HCT116 (cell line): ENCODE results near the gene ABHD10. TPM values are rescaled to one million over a fixed set of nuclear protein-coding genes. Genes with fewer than 3 reads are reported as not detected.
A peak's percentile ranks its signal among the peaks of the same experiment; 100 is the strongest.

Experiments used
- ATAC-seq: fragments of 200-7000 bp; cut with Tn5 transposase; 2 replicates; pipeline ENCODE4 v1.9.1; 2020; ENCODE audit warnings: mild to moderate bottlenecking, moderate library complexity
- BruUV-seq: library from RNA; stranded (reverse); fragments of 400-500 nt; replicated peaks from 2 replicates; lab custom pipeline; 2021; lab: Mats Ljungman, UMichigan
- CTCF ChIA-PET: fragments of 300-600 bp; sonication (Branson Sonifier 250); formaldehyde crosslinking; loops from one replicate; lab custom pipeline; 2021; ENCODE audit warnings: antibody characterized with exemption; lab: Charles Lee
- POLR2A ChIA-PET: fragments of 300-600, 350-600 bp; sonication (Branson Sonifier 250); formaldehyde crosslinking; loops from one replicate; lab custom pipeline; 2021; ENCODE audit warnings: antibody characterized with exemption; lab: Charles Lee
- RAD21 ChIA-PET, 2 experiments: fragments of 300-600 bp; sonication (Branson Sonifier 250); formaldehyde crosslinking; loops; one replicate each; lab custom pipeline; 2023; ENCODE audit warnings: low total read pairs in 2 of 2; ENCODE audit not compliant: uncharacterized antibody in 2 of 2, unreplicated experiment in 2 of 2, low non-redundant PET in 1 of 2; lab: Charles Lee
- DNase-seq: peaks from one replicate; pipeline ENCODE4 v3.0.0-alpha.2; 2010; ENCODE audit warnings: low read depth, low spot score
- H2AFZ ChIP-seq: fragments of 200-600 bp; shearing (Covaris generic), sonication (generic); 2 replicates; pipeline ENCODE4 v1.6.1; 2017; ENCODE audit warnings: low read depth, mixed run types, mixed read lengths, antibody characterized with exemption, low read length; ENCODE audit not compliant: poor library complexity, severe bottlenecking
- H3K27ac ChIP-seq: 2 replicates; pipeline ENCODE4 v1.5.1; 2012; ENCODE audit warnings: low read depth, low read length
- H3K27me3 ChIP-seq: fragments of 200-600 bp; sonication (generic); 2 replicates; pipeline ENCODE4 v1.6.1; 2016; ENCODE audit warnings: mixed run types, low read length, mixed read lengths; ENCODE audit not compliant: insufficient read depth
- H3K36me3 ChIP-seq, 2 experiments: fragments of 200-500 bp in 1 of 2; fragments of 200-600 bp in 1 of 2; sonication (Bioruptor generic) in 1 of 2; sonication (generic) in 1 of 2; 2 replicates each; pipeline versions ENCODE4 v1.5.1 to v1.6.1; 2014 to 2016; ENCODE audit warnings: low read length in 2 of 2, inconsistent platforms in 1 of 2, mixed read lengths in 1 of 2, mixed run types in 1 of 2; ENCODE audit not compliant: insufficient read depth in 2 of 2, control insufficient read depth in 1 of 2
- H3K4me1 ChIP-seq, 2 experiments: fragments of 200-600 bp in 1 of 2; sonication (generic) in 1 of 2; 2 replicates each; pipeline versions ENCODE4 v1.5.1 to v1.6.1; 2012 to 2017; ENCODE audit warnings: low read length in 2 of 2, inconsistent platforms in 1 of 2, mild to moderate bottlenecking in 1 of 2, mixed read lengths in 1 of 2, mixed run types in 1 of 2, moderate library complexity in 1 of 2; ENCODE audit not compliant: insufficient read depth in 2 of 2, control insufficient read depth in 1 of 2
- H3K4me2 ChIP-seq: fragments of 200-600 bp; sonication (generic); 2 replicates; pipeline ENCODE4 v1.6.1; 2017; ENCODE audit warnings: mixed run types, low read length, mixed read lengths
- H3K4me3 ChIP-seq, 2 experiments: fragments of 200-600 bp in 1 of 2; sonication (generic) in 1 of 2; replicated peaks in 1 of 2; 2 replicates each; pipeline ENCODE4 v1.5.1; 2011 to 2016; ENCODE audit warnings: low read length in 2 of 2, control low read depth in 1 of 2, low read depth in 1 of 2, mild to moderate bottlenecking in 1 of 2, mixed read lengths in 1 of 2, mixed run types in 1 of 2
- H3K79me2 ChIP-seq: fragments of 200-600 bp; sonication (generic); 2 replicates; pipeline ENCODE4 v1.6.1; 2017; ENCODE audit warnings: mild to moderate bottlenecking, mixed run types, low read length, moderate library complexity, mixed read lengths; ENCODE audit not compliant: insufficient read depth
- H3K9ac ChIP-seq: fragments of 200-600 bp; sonication (generic); 2 replicates; pipeline ENCODE4 v1.6.1; 2016; ENCODE audit warnings: low read length, mixed read lengths
- H3K9me2 ChIP-seq: fragments of 200-600 bp; sonication (generic), shearing (Covaris generic); 2 replicates; pipeline ENCODE4 v1.6.1; 2017; ENCODE audit warnings: mixed run types, mild to moderate bottlenecking, moderate library complexity; ENCODE audit not compliant: insufficient read depth
- H3K9me3 ChIP-seq, 2 experiments: fragments of 200-500 bp in 1 of 2; fragments of 200-600 bp in 1 of 2; sonication (Bioruptor generic) in 1 of 2; sonication (generic) in 1 of 2; 2 replicates each; pipeline ENCODE4 v1.6.1; 2014 to 2017; ENCODE audit warnings: low read length in 2 of 2, mixed read lengths in 2 of 2, inconsistent platforms in 1 of 2, low read depth in 1 of 2, mild to moderate bottlenecking in 1 of 2, mixed run types in 1 of 2, moderate library complexity in 1 of 2; ENCODE audit not compliant: control insufficient read depth in 1 of 2, insufficient read depth in 1 of 2
- H4K20me1 ChIP-seq: fragments of 200-600 bp; sonication (generic), shearing (Covaris generic); 2 replicates; pipeline ENCODE4 v1.6.1; 2017; ENCODE audit warnings: mixed run types, mild to moderate bottlenecking, moderate library complexity; ENCODE audit not compliant: insufficient read depth
- CBX3 ChIP-seq: IDR thresholded peaks from 2 replicates; pipeline ENCODE4 v1.6.1; 2012; ENCODE audit warnings: low read depth
- CEBPB ChIP-seq: IDR thresholded peaks from 2 replicates; pipeline ENCODE4 v1.6.1; 2012; ENCODE audit warnings: low read depth
- EGR1 ChIP-seq: IDR thresholded peaks from 2 replicates; pipeline ENCODE4 v1.6.1; 2012; ENCODE audit warnings: low read depth
- ELF1 ChIP-seq: IDR thresholded peaks from 2 replicates; pipeline ENCODE4 v1.6.1; 2012; ENCODE audit warnings: low read depth, borderline replicate concordance
- EZH2 ChIP-seq: fragments of 200-600 bp; sonication (generic); IDR thresholded peaks from 2 replicates; pipeline ENCODE4 v1.6.1; 2017; ENCODE audit warnings: antibody characterized with exemption, mixed run types
- EZH2phosphoT487 ChIP-seq: fragments of 200-600 bp; IDR thresholded peaks from 2 replicates; pipeline ENCODE4 v1.6.1; 2018; ENCODE audit warnings: antibody characterized with exemption, borderline replicate concordance
- JUND ChIP-seq: IDR thresholded peaks from 2 replicates; pipeline ENCODE4 v1.6.1; 2012
- POLR2A ChIP-seq: IDR thresholded peaks from 2 replicates; pipeline ENCODE4 v1.7.0; 2011; ENCODE audit warnings: borderline replicate concordance; ENCODE audit not compliant: insufficient read depth, insufficient read length; ENCODE audit errors: extremely low read depth
- RAD21 ChIP-seq: IDR thresholded peaks from 2 replicates; pipeline ENCODE4 v1.6.1; 2012; ENCODE audit warnings: low read depth, mild to moderate bottlenecking
- REST ChIP-seq: IDR thresholded peaks from 2 replicates; pipeline ENCODE4 v1.6.1; 2012; ENCODE audit warnings: low read depth
- SIN3A ChIP-seq: IDR thresholded peaks from 2 replicates; pipeline ENCODE4 v1.6.1; 2012; ENCODE audit warnings: low read depth
- SP1 ChIP-seq: IDR thresholded peaks from 2 replicates; pipeline ENCODE4 v1.6.1; 2012; ENCODE audit warnings: low read depth
- TCF7L2 ChIP-seq: IDR thresholded peaks from 2 replicates; pipeline ENCODE4 v1.7.0; 2011; ENCODE audit warnings: borderline replicate concordance, inconsistent platforms; ENCODE audit not compliant: insufficient read depth, insufficient read length; ENCODE audit errors: extremely low read depth
- YY1 ChIP-seq: IDR thresholded peaks from 2 replicates; pipeline ENCODE4 v1.6.1; 2011; ENCODE audit warnings: low read length, low read depth, moderate library complexity, mild to moderate bottlenecking; ENCODE audit not compliant: insufficient replicate concordance; ENCODE audit errors: extremely low read depth
- ZNF274 ChIP-seq: fragments of 200-500 bp; sonication (Bioruptor generic); IDR thresholded peaks from 2 replicates; pipeline ENCODE4 v1.6.1; 2014; ENCODE audit warnings: mild to moderate bottlenecking, low read depth, low read length, inconsistent platforms
- intact Hi-C: fragments of 100-400 bp; cut with micrococcal nuclease; formaldehyde crosslinking; loops from 2 replicates; pipeline ENCODE4 v1.10.0; 2022
- total RNA-seq: library from RNA; stranded (reverse); gene quantifications from one replicate; pipeline ENCODE4 v1.2.1, GENCODE V29; 2021; ENCODE audit not compliant: unreplicated experiment
- TF ChIP-seq, protein P1 (sequence below): IDR thresholded peaks from 2 replicates; pipeline ENCODE4 v1.6.1; 2012
- TF ChIP-seq, protein P2 (sequence below), 3 experiments: fragments of 200-600 bp in 1 of 3; sonication (generic) in 1 of 3; IDR thresholded peaks in 2 of 3; conservative IDR thresholded peaks in 1 of 3; 2 replicates each; pipeline ENCODE4 v1.5.1; 2012 to 2017; ENCODE audit warnings: low read depth in 2 of 3, low read length in 2 of 3, antibody characterized with exemption in 1 of 3, borderline replicate concordance in 1 of 3, control low read depth in 1 of 3, mild to moderate bottlenecking in 1 of 3, mixed read lengths in 1 of 3, mixed run types in 1 of 3, moderate library complexity in 1 of 3; ENCODE audit not compliant: insufficient read depth in 1 of 3

The ABHD10 gene
- total RNA-seq, 1 experiment from 2014 or later, result 295 TPM

GRCh38 chr3:111963424-111963823 is 15.4 kb upstream of the ABHD10 start (continued):
- TF ChIP-seq CEBPB (peak; percentile 93), RAD21 (peak; percentile 38), SP1 (peak; percentile 93), CBX3 (peak; percentile 71; the same call in 1 of the 2 replicates), EZH2phosphoT487 (no peak)
- TF ChIP-seq, protein P1, sequence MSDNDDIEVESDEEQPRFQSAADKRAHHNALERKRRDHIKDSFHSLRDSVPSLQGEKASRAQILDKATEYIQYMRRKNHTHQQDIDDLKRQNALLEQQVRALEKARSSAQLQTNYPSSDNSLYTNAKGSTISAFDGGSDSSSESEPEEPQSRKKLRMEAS, result peak; percentile 71; the same call in 1 of the 2 replicates

GRCh38 chr3:111965484-111965883 is 13.3 kb upstream of the ABHD10 start:
- CTCF ChIA-PET, result interaction anchor here (0.6 to 6.0 kb wide), 10 partner anchors 9 to 297 kb away, joined by 3 to 48 read pairs (median 4); partner anchors contain the start of gene ABHD10
- H3K36me3 ChIP-seq, result peaks cover 16 to 30% of the 10 kb centered on the region in 2 experiments; a peak in 3 of 4 replicates
- peak overlapping the region; percentile 85 for H3K27ac ChIP-seq
- H3K9me3 ChIP-seq, result no peaks in the 10 kb centered on the region
- no peak for DNase-seq
- RAD21 ChIA-PET, result interaction anchor here in 1 of 2 experiments (1.0 kb wide), 1 partner anchor 70 kb away, joined by 3 read pairs; no protein-coding TSS in a partner anchor
- peaks cover 3% of the 10 kb centered on the region; the same call in 1 of the 2 replicates for H3K79me2 ChIP-seq
- no peak for ATAC-seq
- peaks cover 50 to 69% of the 10 kb centered on the region in 2 experiments for H3K4me1 ChIP-seq
- H4K20me1 ChIP-seq, result no peaks in the 10 kb centered on the region
- TF ChIP-seq ZNF274, result no peak
- no peak for TF ChIP-seq EGR1
- no peak for TF ChIP-seq REST
- TF ChIP-seq EZH2, result no peak
- TF ChIP-seq, protein P2, sequence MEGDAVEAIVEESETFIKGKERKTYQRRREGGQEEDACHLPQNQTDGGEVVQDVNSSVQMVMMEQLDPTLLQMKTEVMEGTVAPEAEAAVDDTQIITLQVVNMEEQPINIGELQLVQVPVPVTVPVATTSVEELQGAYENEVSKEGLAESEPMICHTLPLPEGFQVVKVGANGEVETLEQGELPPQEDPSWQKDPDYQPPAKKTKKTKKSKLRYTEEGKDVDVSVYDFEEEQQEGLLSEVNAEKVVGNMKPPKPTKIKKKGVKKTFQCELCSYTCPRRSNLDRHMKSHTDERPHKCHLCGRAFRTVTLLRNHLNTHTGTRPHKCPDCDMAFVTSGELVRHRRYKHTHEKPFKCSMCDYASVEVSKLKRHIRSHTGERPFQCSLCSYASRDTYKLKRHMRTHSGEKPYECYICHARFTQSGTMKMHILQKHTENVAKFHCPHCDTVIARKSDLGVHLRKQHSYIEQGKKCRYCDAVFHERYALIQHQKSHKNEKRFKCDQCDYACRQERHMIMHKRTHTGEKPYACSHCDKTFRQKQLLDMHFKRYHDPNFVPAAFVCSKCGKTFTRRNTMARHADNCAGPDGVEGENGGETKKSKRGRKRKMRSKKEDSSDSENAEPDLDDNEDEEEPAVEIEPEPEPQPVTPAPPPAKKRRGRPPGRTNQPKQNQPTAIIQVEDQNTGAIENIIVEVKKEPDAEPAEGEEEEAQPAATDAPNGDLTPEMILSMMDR (IDR thresholded peaks at IDR 0.05 in 2 of 3, conservative IDR thresholded peaks at IDR 0.05 in 1 of 3; ENCODE audit: borderline replicate concordance in 1 of 3, insufficient read depth in 1 of 3, low read depth in 2 of 3, low read length in 2 of 3), result no peak
- no peak for TF ChIP-seq YY1
- no peak for TF ChIP-seq ELF1
- TF ChIP-seq TCF7L2, result no peak
- TF ChIP-seq CEBPB, result no peak
- no peak for TF ChIP-seq SIN3A
- no peak for TF ChIP-seq SP1
- TF ChIP-seq EZH2phosphoT487, result no peak
- no peak for TF ChIP-seq POLR2A
- TF ChIP-seq, protein P1, result no peak
- TF ChIP-seq CBX3, result no peak
- no peak for TF ChIP-seq JUND
- H3K4me2 ChIP-seq, result no peak overlapping the region
- POLR2A ChIA-PET, result interaction anchor here (1.2 to 1.4 kb wide), 3 partner anchors 13 to 29 kb away, joined by 3 to 8 read pairs (median 7); partner anchors contain the start of gene ABHD10
- no peak overlapping the region for H2AFZ ChIP-seq
- no peaks in the 10 kb centered on the region for H3K27me3 ChIP-seq
- no peak overlapping the region for H3K9ac ChIP-seq
- no peak overlapping the region for H3K4me3 ChIP-seq
- no TSS peak for BruUV-seq
- intact Hi-C loops, result no loop called here
- H3K9me2 ChIP-seq, result no peaks in the 10 kb centered on the region
